ENCODE measurements around the gene ZNF585A. TPM values are rescaled to one million over a fixed set of nuclear protein-coding genes. Genes with fewer than 3 reads are reported as not detected.
"Not testable (repeated sequence)": the region's sequence is repeated elsewhere in the genome, so short reads cannot be mapped to it uniquely, and the experiment has no call there.

The ZNF585A gene
- total RNA-seq, 4 donors from 2014 or later: 4.1 to 27.5 (median 6.7) TPM

- peak overlapping the region; percentile 64 to 80 (median 76) for H3K4me3 ChIP-seq
- DNase-seq: no peak
- peaks cover 0 to 8% (median 4%) of the 10 kb centered on the region in 4 donors for H3K4me1 ChIP-seq
- TF ChIP-seq CTCF (IDR thresholded peaks at IDR 0.05) (no peak), POLR2A (IDR thresholded peaks at IDR 0.05) (no peak)
- H3K27me3 ChIP-seq: no peaks in the 10 kb centered on the region
- H3K27ac ChIP-seq: peak overlapping the region; percentile 80 to 97 (median 86)
- H3K9me3 ChIP-seq: peaks cover 0 to 1% (median 0%) of the 10 kb centered on the region in 4 donors
- H3K36me3 ChIP-seq: peaks cover 0 to 25% (median 0%) of the 10 kb centered on the region in 3 donors
Observed at GRCh38 chr19:37217480-37217774, 44.9 kb upstream of the ZNF585A start.

GRCh38 chr19:37197768-37198167, 25.3 kb upstream of the ZNF585A start:
- Histone ChIP-seq H3K27ac (no peak overlapping the region), H3K4me1 (no peaks in the 10 kb centered on the region), H3K9me3 (peaks cover 0 to 57% (median 0%) of the 10 kb centered on the region in 4 donors), H3K4me3 (no peak overlapping the region), H3K27me3 (no peaks in the 10 kb centered on the region), H3K36me3 (peaks cover 0 to 83% (median 0%) of the 10 kb centered on the region in 3 donors)
- TF ChIP-seq CTCF (IDR thresholded peaks at IDR 0.05) (no peak), POLR2A (IDR thresholded peaks at IDR 0.05) (no peak)
- DNase-seq: no peak

- not testable (repeated sequence) for H3K4me1 ChIP-seq, H3K27ac ChIP-seq, DNase-seq, H3K27me3 ChIP-seq, H3K4me3 ChIP-seq
- Histone ChIP-seq H3K9me3 (peaks cover 0 to 62% (median 0%) of the 10 kb centered on the region in 4 donors), H3K36me3 (peaks cover 0 to 85% (median 0%) of the 10 kb centered on the region in 3 donors)
Observed at GRCh38 chr19:37197115-37197514, 24.6 kb upstream of the ZNF585A start.

- not testable (repeated sequence) for H3K4me3 ChIP-seq, H3K4me1 ChIP-seq, DNase-seq, H3K27ac ChIP-seq, H3K27me3 ChIP-seq
- H3K36me3 ChIP-seq: peaks cover 0 to 87% (median 0%) of the 10 kb centered on the region in 3 donors
- H3K9me3 ChIP-seq: peaks cover 0 to 70% (median 2%) of the 10 kb centered on the region in 4 donors
Observed at GRCh38 chr19:37195248-37195647, 22.8 kb upstream of the ZNF585A start.

GRCh38 chr19:37186071-37186470, 13.6 kb upstream of the ZNF585A start:
- H3K27ac ChIP-seq, H3K4me3 ChIP-seq, H3K27me3 ChIP-seq, H3K4me1 ChIP-seq, DNase-seq: not testable (repeated sequence)
- H3K9me3 ChIP-seq: peaks cover 0 to 88% (median 40%) of the 10 kb centered on the region in 4 donors
- peaks cover 0 to 54% (median 3%) of the 10 kb centered on the region in 3 donors for H3K36me3 ChIP-seq

GRCh38 chr19:37165635-37166034, 6.9 kb downstream of the ZNF585A start:
- H3K27ac ChIP-seq: no peak overlapping the region
- DNase-seq: no peak
- H3K36me3 ChIP-seq: peaks cover 0 to 86% (median 7%) of the 10 kb centered on the region in 3 donors
- peaks cover 0 to 55% (median 5%) of the 10 kb centered on the region in 4 donors for H3K9me3 ChIP-seq
- H3K4me1 ChIP-seq: no peaks in the 10 kb centered on the region
- no peaks in the 10 kb centered on the region for H3K27me3 ChIP-seq
- TF ChIP-seq POLR2A (IDR thresholded peaks at IDR 0.05) (no peak), CTCF (IDR thresholded peaks at IDR 0.05) (no peak)
- no peak overlapping the region for H3K4me3 ChIP-seq

- Histone ChIP-seq H3K36me3 (peaks cover 0 to 86% (median 6%) of the 10 kb centered on the region in 3 donors), H3K4me1 (no peaks in the 10 kb centered on the region), H3K9me3 (peaks cover 0 to 83% (median 16%) of the 10 kb centered on the region in 4 donors), H3K27ac (no peak overlapping the region), H3K27me3 (no peaks in the 10 kb centered on the region), H3K4me3 (no peak overlapping the region)
- no peak for DNase-seq
- TF ChIP-seq CTCF (IDR thresholded peaks at IDR 0.05): no peak
- TF ChIP-seq POLR2A (IDR thresholded peaks at IDR 0.05): no peak
Observed at GRCh38 chr19:37160153-37160552, 12.3 kb downstream of the ZNF585A start.
